BLaER1 treated with 17β-estradiol and CSF1 and Interleukin-3, amounts not matched to agents 10 nM and 100 nM (cell line): ENCODE data around the gene TMA7.

Experiments used
- H3K27ac ChIP-seq, 11 experiments: shearing (Covaris generic); formaldehyde crosslinking; 2 replicates each; pipeline ENCODE4 v1.8.1; 2022
- H3K27me3 ChIP-seq, 11 experiments: shearing (Covaris generic); formaldehyde crosslinking; 2 replicates each; pipeline ENCODE4 v1.8.1; 2022
- H3K36me3 ChIP-seq, 11 experiments: shearing (Covaris generic); formaldehyde crosslinking; 2 replicates each; pipeline ENCODE4 v1.8.1; 2022
- H3K4me1 ChIP-seq, 10 experiments: shearing (Covaris generic); formaldehyde crosslinking; 2 replicates each; pipeline ENCODE4 v1.8.1; 2022
- H3K4me2 ChIP-seq, 11 experiments: shearing (Covaris generic); formaldehyde crosslinking; 2 replicates each; pipeline ENCODE4 v1.8.1; 2022
- H3K4me3 ChIP-seq, 10 experiments: shearing (Covaris generic); formaldehyde crosslinking; 2 replicates each; pipeline ENCODE4 v1.8.1; 2022
- H3K9ac ChIP-seq, 11 experiments: shearing (Covaris generic); formaldehyde crosslinking; 2 replicates each; pipeline ENCODE4 v1.8.1; 2022
- H3K9me3 ChIP-seq, 11 experiments: shearing (Covaris generic); formaldehyde crosslinking; replicated peaks in 1 of 11; 2 replicates each; pipeline ENCODE4 v1.8.1; 2022
- H4K20me1 ChIP-seq, 11 experiments: shearing (Covaris generic); formaldehyde crosslinking; 2 replicates each; pipeline ENCODE4 v1.8.1; 2022
- Cebpa-rat ChIP-seq, 11 experiments: shearing (Covaris generic); IDR thresholded peaks; 2 replicates each; pipeline ENCODE4 v1.8.1; 2022

Gene TMA7

GRCh38 chr3:48402281-48402732 is 37.8 kb upstream of the TMA7 start:
- H3K4me3 ChIP-seq, result no peak overlapping the region
- no peaks in the 10 kb centered on the region for H3K27me3 ChIP-seq
- H3K9me3 ChIP-seq, result no peaks in the 10 kb centered on the region
- no peak for TF ChIP-seq Cebpa-rat (IDR thresholded peaks at IDR 0.05)
- H3K36me3 ChIP-seq, result peaks cover 26 to 60% (median 53%) of the 10 kb centered on the region in 11 experiments; a peak in 21 of 22 replicates
- peaks cover 0 to 35% (median 5%) of the 10 kb centered on the region in 11 experiments; a peak in 6 of 22 replicates for H4K20me1 ChIP-seq
- H3K4me2 ChIP-seq, result no peak overlapping the region
- no peak overlapping the region; a peak in 1 of 22 replicates for H3K27ac ChIP-seq
- H3K9ac ChIP-seq, result peak overlapping the region in 1 of 11 experiments; percentile 34; a peak in 1 of 22 replicates
- peaks cover 0 to 6% (median 0%) of the 10 kb centered on the region in 10 experiments; a peak in 4 of 20 replicates for H3K4me1 ChIP-seq

DNA sequence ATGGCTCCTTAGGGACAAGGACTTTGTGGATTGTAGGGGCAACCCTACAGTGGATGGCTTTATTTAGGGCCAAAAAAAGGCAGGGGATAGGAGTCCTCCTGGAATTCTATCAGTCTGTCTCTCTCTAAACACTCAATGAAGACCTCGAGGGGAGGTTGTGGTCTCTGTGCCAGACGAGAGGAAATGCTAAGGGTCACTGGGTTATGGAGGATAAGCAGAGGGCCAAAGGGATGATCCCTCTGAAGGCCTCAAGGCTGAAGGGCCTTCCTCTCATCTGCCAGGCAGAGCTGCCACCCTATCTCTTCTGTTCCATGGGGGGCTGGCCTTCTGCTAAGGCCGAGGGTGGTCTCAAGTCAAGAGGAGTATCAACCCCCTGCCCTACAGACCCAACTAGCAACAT is 37.1 kb upstream of the TMA7 start:
- H3K36me3 ChIP-seq, result peaks cover 31 to 66% (median 59%) of the 10 kb centered on the region in 11 experiments; a peak in 21 of 22 replicates
- H3K9ac ChIP-seq, result peak overlapping the region in 2 of 11 experiments; percentile 30 to 34; a peak in 1 of 22 replicates
- peaks cover 0 to under 1% (median 0%) of the 10 kb centered on the region in 10 experiments; a peak in 1 of 20 replicates for H3K4me1 ChIP-seq
- H3K9me3 ChIP-seq, result no peaks in the 10 kb centered on the region
- no peak overlapping the region for H3K4me3 ChIP-seq
- H4K20me1 ChIP-seq, result peaks cover 0 to 35% (median 5%) of the 10 kb centered on the region in 11 experiments; a peak in 6 of 22 replicates
- H3K4me2 ChIP-seq, result no peak overlapping the region
- no peaks in the 10 kb centered on the region for H3K27me3 ChIP-seq
- no peak overlapping the region; a peak in 1 of 22 replicates for H3K27ac ChIP-seq
- TF ChIP-seq Cebpa-rat (IDR thresholded peaks at IDR 0.05), result no peak

DNA sequence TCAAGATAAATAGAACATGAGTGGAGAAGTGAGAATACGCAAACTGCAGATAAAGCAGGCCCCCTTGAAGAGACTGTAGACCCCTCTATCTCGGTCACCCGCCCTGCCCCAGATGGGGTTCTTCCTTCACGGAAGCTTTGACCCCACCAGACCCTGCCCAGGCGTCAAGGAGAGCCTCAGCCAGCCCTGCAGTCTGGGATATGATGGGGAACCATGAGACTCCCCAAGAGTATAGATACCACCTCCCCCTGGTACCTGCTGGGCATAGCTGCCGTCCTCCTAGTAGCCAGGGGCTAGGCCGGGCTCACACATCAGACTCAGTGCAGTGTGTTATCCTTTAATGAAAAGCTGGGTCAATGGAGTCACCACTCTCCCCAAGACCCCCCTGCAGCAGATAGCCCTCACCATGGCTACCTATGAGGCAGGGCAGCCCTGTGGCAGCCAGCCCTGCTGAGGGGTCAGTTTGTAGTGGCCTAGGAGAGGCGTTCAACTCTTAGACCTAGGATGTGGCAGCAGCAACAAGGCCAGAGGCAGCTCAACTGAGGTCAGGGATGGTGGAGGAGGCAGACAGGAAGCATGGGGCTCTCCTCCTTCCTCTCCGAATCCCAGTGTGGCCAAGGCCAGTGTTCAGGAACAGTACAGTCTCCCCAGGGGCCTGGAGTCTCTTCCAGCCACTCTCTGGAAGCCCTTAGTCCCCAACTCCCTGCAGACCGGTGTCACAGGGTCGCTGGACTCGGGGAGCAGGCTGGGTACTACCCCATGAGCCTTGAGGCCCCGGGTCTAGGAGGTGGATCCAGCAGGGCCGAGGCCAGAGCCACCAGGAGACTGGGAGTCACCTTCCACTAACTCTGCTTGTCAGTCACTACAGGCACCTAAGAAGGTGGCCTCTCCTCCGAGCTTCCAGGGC is 36.3 kb upstream of the TMA7 start:
- peaks cover 31 to 75% (median 68%) of the 10 kb centered on the region in 11 experiments; a peak in 21 of 22 replicates for H3K36me3 ChIP-seq
- H3K9me3 ChIP-seq, result no peaks in the 10 kb centered on the region
- no peak for TF ChIP-seq Cebpa-rat (IDR thresholded peaks at IDR 0.05)
- no peaks in the 10 kb centered on the region for H3K27me3 ChIP-seq
- no peak overlapping the region for H3K4me3 ChIP-seq
- no peaks in the 10 kb centered on the region; a peak in 1 of 20 replicates for H3K4me1 ChIP-seq
- H3K9ac ChIP-seq, result 0 out of 22 replicates have a peak overlapping the region, but pooled peaks of 1 of the 11 experiments have one; percentile 41
- no peak overlapping the region for H3K4me2 ChIP-seq
- H3K27ac ChIP-seq, result peak overlapping the region in 1 of 11 experiments; percentile 20; a peak in 1 of 22 replicates
- H4K20me1 ChIP-seq, result peaks cover 0 to 35% (median 5%) of the 10 kb centered on the region in 11 experiments; a peak in 7 of 22 replicates

DNA sequence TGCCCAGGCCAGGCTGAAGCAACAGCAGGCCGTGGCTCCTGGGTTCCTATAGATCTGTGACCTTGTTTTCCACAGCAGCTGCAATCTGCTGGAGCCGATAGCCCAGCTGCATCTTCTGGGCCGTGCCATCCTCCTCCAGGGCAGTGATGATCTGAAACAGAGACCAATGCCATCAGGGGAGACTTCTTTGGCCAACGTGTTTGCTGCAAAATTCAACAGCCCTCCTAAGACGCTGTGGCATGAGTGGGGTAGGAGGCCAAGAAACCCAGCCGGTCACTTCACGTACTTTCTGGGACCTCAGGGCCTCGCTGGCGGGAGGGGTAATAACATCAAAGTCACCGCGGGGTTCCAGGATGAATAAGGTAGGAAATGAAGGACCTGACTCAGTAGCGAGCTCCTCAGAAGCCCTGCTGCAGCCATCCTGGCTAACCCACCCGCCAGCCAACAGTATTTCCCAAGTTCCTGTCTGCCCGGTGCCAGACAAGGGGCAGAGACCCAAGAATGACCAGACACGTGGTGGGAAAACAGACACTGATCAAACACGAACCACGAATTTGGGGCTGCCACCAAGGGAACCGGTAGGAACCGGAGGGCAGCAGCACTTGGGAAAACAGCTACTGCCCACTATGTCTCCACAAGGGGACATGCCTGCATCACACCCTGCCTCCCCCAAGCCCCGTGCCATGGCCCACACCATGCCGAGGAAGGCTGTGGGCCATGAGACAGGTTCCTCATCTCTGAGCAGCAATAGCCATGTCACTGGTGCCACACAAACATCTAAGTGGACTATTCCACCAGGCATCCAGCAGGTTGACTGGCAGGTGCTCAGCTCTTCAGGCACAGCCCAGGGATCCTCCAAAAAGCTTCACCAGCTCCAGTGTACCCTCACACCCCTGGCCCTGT is 35.4 kb upstream of the TMA7 start:
- H3K36me3 ChIP-seq, result peaks cover 40 to 84% (median 77%) of the 10 kb centered on the region in 11 experiments; a peak in 21 of 22 replicates
- no peak for TF ChIP-seq Cebpa-rat (IDR thresholded peaks at IDR 0.05)

GRCh38 chr3:48405343-48405881 is 34.6 kb upstream of the TMA7 start:
- Histone ChIP-seq H3K9ac (no peak overlapping the region), H3K36me3 (peaks cover 47 to 92% (median 84%) of the 10 kb centered on the region in 11 experiments; a peak in 21 of 22 replicates), H3K4me2 (no peak overlapping the region), H3K4me3 (no peak overlapping the region), H4K20me1 (peaks cover 0 to 40% (median 5%) of the 10 kb centered on the region in 11 experiments; a peak in 7 of 22 replicates), H3K9me3 (no peaks in the 10 kb centered on the region), H3K4me1 (no peaks in the 10 kb centered on the region; a peak in 1 of 20 replicates), H3K27ac (no peak overlapping the region), H3K27me3 (no peaks in the 10 kb centered on the region)
- no peak for TF ChIP-seq Cebpa-rat (IDR thresholded peaks at IDR 0.05)

More for the DNA sequence above, 35.4 kb upstream of the TMA7 start:
- Histone ChIP-seq H4K20me1 (peaks cover 0 to 35% (median 5%) of the 10 kb centered on the region in 11 experiments; a peak in 7 of 22 replicates), H3K9ac (peak overlapping the region in 1 of 11 experiments; percentile 41; a peak in 1 of 22 replicates), H3K4me3 (no peak overlapping the region), H3K4me1 (no peaks in the 10 kb centered on the region; a peak in 1 of 20 replicates), H3K27ac (peak overlapping the region in 1 of 11 experiments; percentile 20; a peak in 1 of 22 replicates), H3K27me3 (no peaks in the 10 kb centered on the region), H3K4me2 (no peak overlapping the region), H3K9me3 (no peaks in the 10 kb centered on the region)

- TF ChIP-seq Cebpa-rat (IDR thresholded peaks at IDR 0.05), result no peak
- Histone ChIP-seq H3K4me1 (no peaks in the 10 kb centered on the region; a peak in 1 of 20 replicates), H3K27ac (no peak overlapping the region), H3K4me2 (no peak overlapping the region), H4K20me1 (peaks cover 0 to 46% (median 5%) of the 10 kb centered on the region in 11 experiments; a peak in 7 of 22 replicates), H3K36me3 (peaks cover 53 to 97% (median 90%) of the 10 kb centered on the region in 11 experiments; a peak in 21 of 22 replicates), H3K27me3 (no peaks in the 10 kb centered on the region), H3K4me3 (no peak overlapping the region), H3K9me3 (no peaks in the 10 kb centered on the region), H3K9ac (no peak overlapping the region)
Measured at GRCh38 chr3:48405971-48406370, 34.1 kb upstream of the TMA7 start.

GRCh38 chr3:48406443-48407431 is 33.3 kb upstream of the TMA7 start:
- H3K27me3 ChIP-seq, result no peaks in the 10 kb centered on the region
- H3K9ac ChIP-seq, result no peak overlapping the region
- peaks cover 0 to 51% (median 5%) of the 10 kb centered on the region in 11 experiments; a peak in 7 of 22 replicates for H4K20me1 ChIP-seq
- H3K4me2 ChIP-seq, result no peak overlapping the region
- no peak overlapping the region for H3K4me3 ChIP-seq
- no peaks in the 10 kb centered on the region for H3K9me3 ChIP-seq
- peaks cover 60 to 100% (median 98%) of the 10 kb centered on the region in 11 experiments for H3K36me3 ChIP-seq
- H3K4me1 ChIP-seq, result no peaks in the 10 kb centered on the region; a peak in 1 of 20 replicates
- H3K27ac ChIP-seq, result no peak overlapping the region
- TF ChIP-seq Cebpa-rat (IDR thresholded peaks at IDR 0.05), result no peak
